GM12892 (cell line): Measurements from ENCODE around the gene PPAT.

ENCODE experiments used
- DNase-seq: peaks from one replicate; pipeline ENCODE4 v3.0.0; 2011; ENCODE audit not compliant: insufficient read length
- FAIRE-seq: peaks from 2 replicates; lab custom pipeline; 2011; peaks lifted over from hg19 to GRCh38; lab: Jason Lieb, UNC
- POLR2A ChIP-seq: IDR thresholded peaks from 2 replicates; pipeline ENCODE4 v1.6.1; 2011; ENCODE audit warnings: low read depth, low read length, control low read depth
- POLR2AphosphoS5 ChIP-seq: IDR thresholded peaks from 2 replicates; pipeline ENCODE4 v1.6.1; 2011; ENCODE audit warnings: low read depth, low read length, control low read depth
- TAF1 ChIP-seq: IDR thresholded peaks from 2 replicates; pipeline ENCODE4 v1.6.1; 2011; ENCODE audit warnings: low read depth, mild to moderate bottlenecking, control low read depth, low read length, borderline replicate concordance

The PPAT gene

GRCh38 chr4:56430203-56430602 lies 5.2 kb downstream of the PPAT start:
- FAIRE-seq (no peak), DNase-seq (no peak)
- TF ChIP-seq TAF1 (no peak), POLR2AphosphoS5 (no peak), POLR2A (no peak)

- FAIRE-seq (peak; percentile 42), DNase-seq (no peak)
- TF ChIP-seq POLR2AphosphoS5 (no peak), POLR2A (no peak), TAF1 (no peak)
Observed at GRCh38 chr4:56427179-56427578, 8.2 kb downstream of the PPAT start.

GRCh38 chr4:56426273-56426672 lies 9.1 kb downstream of the PPAT start:
- FAIRE-seq (peak; percentile 79), DNase-seq (no peak)
- no peak for TF ChIP-seq POLR2AphosphoS5
- no peak for TF ChIP-seq TAF1
- TF ChIP-seq POLR2A, result no peak

DNA sequence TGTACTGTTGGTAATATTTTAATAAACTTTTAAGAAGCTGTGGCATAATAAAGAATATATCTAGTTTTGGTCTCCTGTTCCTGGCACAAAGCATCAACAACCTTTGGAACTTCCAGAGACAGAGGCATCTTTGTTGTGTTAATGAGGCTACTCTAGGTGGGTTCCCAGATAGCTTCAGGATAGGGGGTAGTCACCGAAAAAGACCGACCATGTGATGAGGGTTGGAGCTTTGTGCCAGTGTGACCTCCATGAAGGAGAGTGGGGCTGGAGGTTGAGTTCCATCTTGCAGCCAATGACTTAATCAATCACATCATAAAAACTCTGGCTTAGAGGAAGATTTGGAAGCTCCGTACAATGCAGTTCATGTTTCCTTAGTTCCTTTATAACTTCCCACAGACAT lies 9.9 kb downstream of the PPAT start:
- no peak for TF ChIP-seq POLR2AphosphoS5
- no peak for TF ChIP-seq POLR2A
- no peak for TF ChIP-seq TAF1

GRCh38 chr4:56424697-56425514 lies 10.5 kb downstream of the PPAT start:
- FAIRE-seq (peak; percentile 77), DNase-seq (no peak)
- no peak for TF ChIP-seq TAF1
- TF ChIP-seq POLR2A, result no peak
- no peak for TF ChIP-seq POLR2AphosphoS5

More for the DNA sequence above, 9.9 kb downstream of the PPAT start:
- DNase-seq (no peak), FAIRE-seq (peak; percentile 14)

- TF ChIP-seq TAF1 (no peak), POLR2A (no peak), POLR2AphosphoS5 (no peak)
- no peak for FAIRE-seq
- DNase-seq, result no peak
Observed at GRCh38 chr4:56424176-56424575, 11.2 kb downstream of the PPAT start.

DNA sequence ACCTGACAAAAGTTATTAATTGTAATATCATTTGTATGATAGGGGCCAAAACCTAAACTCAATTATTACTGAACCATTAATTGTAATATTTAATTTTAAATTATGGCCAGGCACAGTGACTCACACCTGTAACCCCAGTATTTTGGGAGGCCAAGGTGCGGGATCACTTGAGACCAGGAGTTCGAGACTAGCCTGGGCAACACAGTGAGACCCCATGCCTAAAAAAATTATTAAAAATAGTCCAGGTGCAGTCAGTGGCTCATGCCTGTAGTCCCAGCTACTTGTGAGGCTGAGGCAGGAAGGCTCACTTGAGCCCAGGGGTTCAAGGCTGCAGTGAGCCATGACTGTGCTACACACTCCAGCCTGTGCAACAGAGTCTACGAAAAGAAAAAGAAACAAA lies 18.0 kb downstream of the PPAT start:
- FAIRE-seq (no peak), DNase-seq (no peak)
- TF ChIP-seq TAF1 (no peak), POLR2AphosphoS5 (no peak), POLR2A (no peak)

GRCh38 chr4:56416349-56416748 lies 19.1 kb downstream of the PPAT start:
- DNase-seq (no peak), FAIRE-seq (no peak)
- TF ChIP-seq POLR2A (no peak), POLR2AphosphoS5 (no peak), TAF1 (no peak)

DNA sequence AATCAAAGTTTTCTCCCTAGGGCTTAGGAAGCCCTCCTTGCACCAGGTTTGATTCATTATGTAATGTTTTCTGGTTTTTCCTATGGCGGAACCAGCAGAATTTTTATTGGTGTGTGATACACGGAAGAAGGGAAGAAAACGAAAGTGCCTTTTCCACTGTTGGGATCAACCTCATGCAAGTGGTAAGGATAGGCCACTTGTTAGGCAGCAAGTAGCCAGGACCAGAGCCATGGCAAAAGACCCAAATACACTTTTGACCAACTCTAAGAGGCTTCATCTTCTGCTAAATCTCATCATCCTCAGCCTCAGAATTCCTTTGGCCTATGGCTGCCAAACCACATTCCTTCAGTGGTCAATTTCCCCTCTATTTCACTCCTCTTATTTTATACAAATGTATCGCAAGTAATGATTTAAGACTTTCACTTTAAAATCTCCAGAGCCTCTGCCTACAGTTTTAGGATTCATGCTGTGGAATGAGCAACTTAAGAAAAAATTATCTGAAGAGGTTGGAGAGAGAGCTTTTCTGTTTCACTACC lies 21.2 kb downstream of the PPAT start:
- no peak for DNase-seq
- no peak for TF ChIP-seq TAF1
- TF ChIP-seq POLR2A, result no peak
- no peak for TF ChIP-seq POLR2AphosphoS5
- no peak for FAIRE-seq

DNA sequence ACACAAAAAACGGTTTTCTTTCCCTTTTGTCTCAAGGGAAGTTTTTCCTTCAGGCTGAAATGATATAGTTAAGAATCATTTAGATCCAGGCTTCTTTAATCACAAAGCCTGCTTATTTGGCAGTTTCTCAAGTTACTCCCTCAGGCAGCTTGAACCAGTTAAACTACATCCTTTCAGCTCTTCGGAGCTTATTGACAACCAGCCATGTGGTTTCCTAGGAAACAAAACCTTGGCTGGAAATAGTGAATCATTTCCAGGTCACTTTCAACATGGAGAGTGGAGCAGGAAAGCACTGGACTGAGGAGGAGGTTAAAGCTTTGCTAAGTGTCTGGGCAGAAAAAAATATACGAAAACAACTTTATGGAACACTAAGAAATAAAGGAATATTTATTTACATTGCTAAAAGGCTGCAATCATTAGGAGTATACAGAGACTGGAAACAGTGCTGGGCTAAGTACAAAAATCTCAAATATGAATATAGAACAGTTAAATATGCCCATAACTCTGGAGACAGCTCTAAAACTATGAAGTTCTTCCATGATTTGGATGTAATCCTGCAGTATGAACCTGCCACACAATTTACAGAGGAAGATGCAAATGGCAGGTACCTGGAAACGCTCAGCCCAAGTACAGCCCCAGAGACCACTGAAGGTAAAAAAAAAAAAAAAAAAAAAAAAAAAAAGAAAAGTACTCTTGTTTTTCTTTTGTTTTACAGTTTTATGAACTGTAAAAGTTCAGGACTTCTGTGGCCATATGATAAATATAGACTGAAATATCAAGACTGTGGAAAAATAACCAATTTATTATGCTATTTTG lies 25.0 kb downstream of the PPAT start:
- TF ChIP-seq POLR2AphosphoS5 (no peak), POLR2A (no peak)
- no peak for FAIRE-seq
- DNase-seq, result no peak

DNA sequence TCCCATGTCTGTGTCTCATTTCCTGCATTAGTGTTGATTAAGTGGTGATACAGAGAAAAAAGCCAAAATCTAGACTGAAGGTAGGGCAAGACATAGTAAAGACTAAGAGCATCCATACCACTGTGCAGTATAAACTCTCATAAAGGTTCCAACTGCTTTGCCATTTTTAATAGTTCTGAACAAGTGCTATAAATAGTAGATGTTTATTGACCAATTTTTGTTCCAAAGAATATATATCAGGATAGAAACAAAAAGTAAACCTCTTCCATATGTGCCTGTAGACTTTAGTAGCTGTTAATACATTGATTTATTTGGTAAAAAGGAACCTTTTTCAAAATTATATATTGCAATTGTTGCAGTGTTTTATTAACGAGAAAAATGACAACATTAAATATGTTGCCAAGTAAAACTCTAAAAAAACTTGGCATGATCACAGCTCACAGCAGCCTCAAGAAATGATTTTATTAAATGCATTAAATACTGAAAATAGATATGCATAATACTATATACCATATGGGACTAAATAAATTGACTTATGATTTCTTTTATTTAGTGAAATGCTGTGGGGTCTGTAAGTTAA lies 25.8 kb downstream of the PPAT start:
- FAIRE-seq, result no peak
- DNase-seq, result no peak
- TF ChIP-seq TAF1, result no peak
- TF ChIP-seq POLR2A, result no peak
- TF ChIP-seq POLR2AphosphoS5, result no peak

DNA sequence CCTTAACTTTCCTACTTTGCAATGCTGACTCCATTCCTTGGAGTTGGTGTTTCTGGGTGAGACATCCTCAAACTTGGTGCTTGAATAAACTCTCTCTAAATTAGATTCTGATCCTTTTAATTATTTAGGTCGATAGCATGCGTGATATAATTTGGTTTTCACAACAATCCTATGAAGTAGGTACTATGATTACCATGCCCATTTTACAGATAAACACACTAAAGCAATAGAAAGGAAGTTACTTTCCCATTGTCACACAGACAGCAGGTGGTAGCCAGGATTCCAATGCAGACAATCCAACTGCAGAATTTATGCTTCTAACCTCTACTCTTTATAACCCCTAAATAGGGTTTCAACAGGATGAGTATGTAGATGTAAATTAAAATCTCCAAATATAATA lies 26.4 kb downstream of the PPAT start:
- DNase-seq (no peak), FAIRE-seq (no peak)
- TF ChIP-seq TAF1, result no peak
- TF ChIP-seq POLR2AphosphoS5, result no peak
- no peak for TF ChIP-seq POLR2A
